ENCODE data around the gene PRPSAP1. TPM values are rescaled to one million over a fixed set of nuclear protein-coding genes. Genes with fewer than 3 reads are reported as not detected.

The PRPSAP1 gene
- total RNA-seq, 1 donor from 2014 or later: 89.6 TPM

- Mint-ChIP-seq H3K4me3 (ENCODE audit: low read depth) (no peak overlapping the region), H3K9me3 (ENCODE audit: low read depth) (no peaks in the 10 kb centered on the region), H3K36me3 (ENCODE audit: insufficient read depth) (peaks cover 2% of the 10 kb centered on the region), H3K4me1 (ENCODE audit: low read depth) (no peaks in the 10 kb centered on the region), H3K27me3 (no peaks in the 10 kb centered on the region), H3K27ac (no peak overlapping the region)
- DNase-seq (ENCODE audit: low spot score, unreplicated experiment): no peak
- TF ChIP-seq CTCF (IDR thresholded peaks at IDR 0.05; ENCODE audit: unreplicated experiment): no peak
Measured at GRCh38 chr17:76275382-76276068, 78.2 kb downstream of the PRPSAP1 start.

GRCh38 chr17:76274112-76274956 is 79.4 kb downstream of the PRPSAP1 start:
- peaks cover 1% of the 10 kb centered on the region for H3K4me1 Mint-ChIP-seq (ENCODE audit: low read depth)
- H3K27ac Mint-ChIP-seq: peak overlapping the region; percentile 16
- no peak for DNase-seq (ENCODE audit: low spot score, unreplicated experiment)
- no peaks in the 10 kb centered on the region for H3K27me3 Mint-ChIP-seq
- H3K4me3 Mint-ChIP-seq (ENCODE audit: low read depth): no peak overlapping the region
- no peaks in the 10 kb centered on the region for H3K9me3 Mint-ChIP-seq (ENCODE audit: low read depth)
- no peak for TF ChIP-seq CTCF (IDR thresholded peaks at IDR 0.05; ENCODE audit: unreplicated experiment)
- peaks cover 2% of the 10 kb centered on the region for H3K36me3 Mint-ChIP-seq (ENCODE audit: insufficient read depth)

GRCh38 chr17:76273445-76274111 is 80.1 kb downstream of the PRPSAP1 start:
- no peak for TF ChIP-seq CTCF (IDR thresholded peaks at IDR 0.05; ENCODE audit: unreplicated experiment)
- Mint-ChIP-seq H3K27ac (peak overlapping the region; percentile 16), H3K4me3 (ENCODE audit: low read depth) (no peak overlapping the region), H3K27me3 (no peaks in the 10 kb centered on the region), H3K4me1 (ENCODE audit: low read depth) (peaks cover 1% of the 10 kb centered on the region), H3K9me3 (ENCODE audit: low read depth) (no peaks in the 10 kb centered on the region), H3K36me3 (ENCODE audit: insufficient read depth) (peaks cover 2% of the 10 kb centered on the region)
- no peak for DNase-seq (ENCODE audit: low spot score, unreplicated experiment)

GRCh38 chr17:76272541-76273444 is 80.9 kb downstream of the PRPSAP1 start:
- H3K36me3 Mint-ChIP-seq (ENCODE audit: insufficient read depth): peaks cover 5% of the 10 kb centered on the region
- no peaks in the 10 kb centered on the region for H3K27me3 Mint-ChIP-seq
- no peak overlapping the region for H3K4me3 Mint-ChIP-seq (ENCODE audit: low read depth)
- no peak for DNase-seq (ENCODE audit: low spot score, unreplicated experiment)
- peak overlapping the region; percentile 89 for H3K27ac Mint-ChIP-seq
- H3K4me1 Mint-ChIP-seq (ENCODE audit: low read depth): peaks cover 3% of the 10 kb centered on the region
- H3K9me3 Mint-ChIP-seq (ENCODE audit: low read depth): no peaks in the 10 kb centered on the region
- TF ChIP-seq CTCF (IDR thresholded peaks at IDR 0.05; ENCODE audit: unreplicated experiment): no peak
